GM12865 (cell line): ENCODE measurements around the gene PHLPP2.

Experiments used
- DNase-seq: peaks from one replicate; pipeline ENCODE4 v3.0.0; 2010; ENCODE audit warnings: low read depth
- H3K4me3 ChIP-seq: 2 replicates; pipeline ENCODE4 v1.5.1; 2011; ENCODE audit warnings: mild to moderate bottlenecking, low read depth, low read length, control low read depth
- CTCF ChIP-seq: IDR thresholded peaks from 2 replicates; pipeline ENCODE4 v1.5.1; 2011; ENCODE audit warnings: low read length, control low read depth, low read depth, inconsistent platforms; ENCODE audit not compliant: insufficient read depth; ENCODE audit errors: missing control alignments

PHLPP2 gene

GRCh38 chr16:71671165-71671564, 53.3 kb downstream of the PHLPP2 start:
- TF ChIP-seq CTCF: no peak
- no peak for DNase-seq
- H3K4me3 ChIP-seq: no peak overlapping the region

DNA sequence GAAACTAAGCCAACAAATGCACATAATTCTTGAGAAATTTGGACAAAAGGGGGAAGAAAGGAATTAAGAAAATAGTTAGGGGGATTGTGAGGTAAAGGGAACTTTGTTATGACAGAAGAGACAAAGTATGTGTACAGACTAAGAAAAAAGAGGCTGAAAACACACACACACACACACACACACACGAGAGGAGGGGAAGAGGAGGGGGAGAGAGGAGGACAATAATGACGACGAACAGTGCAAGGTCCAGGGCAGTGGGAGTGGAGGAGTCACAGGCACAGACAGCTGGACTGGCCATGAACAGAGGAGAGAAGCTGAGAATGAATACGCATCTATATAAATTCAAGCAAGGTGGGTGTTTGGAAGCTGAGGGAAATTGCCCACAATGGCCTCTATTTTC, 54.0 kb downstream of the PHLPP2 start:
- no peak overlapping the region for H3K4me3 ChIP-seq
- TF ChIP-seq CTCF: no peak
- DNase-seq: no peak

DNA sequence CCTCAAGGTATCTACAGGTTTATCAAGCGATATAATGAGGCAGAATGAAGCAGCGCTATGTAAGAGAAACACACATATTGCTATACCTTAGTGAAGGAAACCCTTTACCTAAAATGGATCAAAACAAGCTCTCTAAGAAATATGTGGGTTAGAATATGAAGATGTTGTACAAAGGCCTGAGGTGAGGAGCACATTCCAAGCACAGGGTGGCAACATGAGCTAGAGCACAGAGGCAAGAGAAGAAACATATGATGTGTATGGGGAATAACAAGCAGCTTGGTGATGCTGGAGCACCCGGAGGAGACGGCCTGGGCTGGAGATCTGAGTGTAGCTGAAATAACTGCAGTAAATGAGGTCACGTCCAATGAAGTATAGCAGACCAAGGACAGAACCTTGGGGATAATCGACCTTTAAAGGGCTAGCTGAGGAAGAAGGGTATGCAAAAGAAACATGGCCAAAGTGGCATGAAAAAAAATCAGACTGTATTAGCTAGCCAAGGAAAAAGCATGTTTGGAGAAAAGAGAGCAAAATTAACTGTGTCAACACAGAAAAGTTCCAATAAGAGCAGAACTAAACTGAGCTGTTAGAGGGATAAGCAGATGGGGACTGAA, 54.5 kb downstream of the PHLPP2 start:
- DNase-seq: no peak
- TF ChIP-seq CTCF: no peak
- no peak overlapping the region for H3K4me3 ChIP-seq

DNA sequence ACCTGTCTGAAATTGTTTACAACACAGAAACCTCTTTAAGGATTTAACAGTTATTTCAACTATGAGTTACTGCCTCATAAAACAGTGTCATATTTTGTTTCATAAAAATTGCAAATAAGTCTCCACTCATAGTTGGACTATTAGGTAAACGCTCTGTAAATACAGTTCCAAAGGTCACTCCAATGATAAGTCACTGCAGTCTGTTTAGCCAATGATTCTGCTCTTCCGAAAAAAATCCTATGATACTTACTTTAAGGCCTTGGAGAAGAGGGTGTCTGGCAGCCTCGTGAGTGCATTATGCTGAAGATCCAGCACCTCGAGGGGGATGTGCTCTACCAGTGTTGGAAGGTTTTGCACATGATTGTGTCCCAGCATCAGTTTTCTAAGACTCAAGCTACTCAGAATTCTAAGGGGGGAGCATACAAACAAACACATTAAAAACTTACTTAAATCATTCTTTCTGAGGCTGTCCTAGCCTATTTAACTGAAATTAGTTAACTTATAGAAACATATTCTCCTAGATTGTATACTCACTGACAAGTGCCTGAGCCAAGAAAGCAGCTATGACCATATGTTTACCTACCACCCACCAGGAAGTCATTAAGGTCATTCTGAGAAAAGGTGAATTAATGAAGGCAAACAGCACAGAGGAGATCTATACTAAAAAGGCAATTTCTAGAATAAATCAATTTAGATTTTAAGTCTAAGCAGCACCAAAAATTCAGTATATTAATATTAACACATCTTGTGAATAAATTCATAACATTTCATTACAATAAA, 57.4 kb downstream of the PHLPP2 start:
- H3K4me3 ChIP-seq: no peak overlapping the region
- no peak for TF ChIP-seq CTCF
- no peak for DNase-seq

DNA sequence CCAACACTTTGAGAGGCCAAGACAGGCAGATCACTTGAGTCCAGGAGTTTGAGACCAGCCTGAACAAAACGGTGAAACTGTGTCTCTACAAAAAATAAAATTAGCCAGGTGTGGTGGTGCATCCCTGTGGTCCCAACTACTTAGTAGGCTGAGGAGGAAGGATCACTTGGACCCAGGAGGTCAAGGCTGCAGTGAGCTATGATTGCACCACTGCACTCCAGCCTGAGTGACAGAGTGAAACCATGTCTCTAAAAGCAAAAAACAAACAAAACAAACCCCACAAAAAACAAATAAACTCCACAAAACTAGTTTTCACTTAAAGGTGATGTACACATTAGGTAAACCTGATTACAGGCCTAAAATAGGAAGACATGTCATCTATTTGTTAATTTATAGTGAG, 58.2 kb downstream of the PHLPP2 start:
- H3K4me3 ChIP-seq: no peak overlapping the region
- no peak for TF ChIP-seq CTCF
- DNase-seq: no peak

DNA sequence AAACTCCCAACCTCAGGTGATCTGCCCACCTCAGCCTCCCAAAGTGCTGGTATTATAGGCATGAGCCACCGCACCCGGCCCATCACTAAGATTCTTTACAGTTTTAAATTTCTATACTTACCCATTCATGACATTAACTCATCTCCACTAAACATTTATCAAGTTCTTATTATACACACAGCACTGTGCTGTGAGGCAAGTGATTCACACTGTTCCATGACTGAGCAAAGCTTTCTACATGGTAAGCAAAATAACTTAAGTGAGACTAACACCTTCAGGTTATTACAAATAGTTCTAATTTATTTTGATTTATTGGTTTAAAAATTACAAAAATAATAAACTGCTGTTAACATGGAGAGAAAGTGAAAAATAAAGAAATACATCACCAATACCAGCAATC, 65.0 kb downstream of the PHLPP2 start:
- no peak for TF ChIP-seq CTCF
- no peak for DNase-seq
- no peak overlapping the region for H3K4me3 ChIP-seq
